MM.1S (cell line): ENCODE results near the gene PWWP3B.

ENCODE experiments used
- DNase-seq: peaks from one replicate; pipeline ENCODE4 v3.0.0-alpha.2; 2015
- H2AFZ ChIP-seq: fragments of 300-600 bp; sonication (generic); 2 replicates; pipeline ENCODE4 v1.6.0; 2016; ENCODE audit warnings: antibody characterized with exemption, low read length
- H3F3A ChIP-seq: fragments of 300-600 bp; sonication (generic); 2 replicates; pipeline ENCODE4 v1.6.1; 2016; ENCODE audit warnings: mild to moderate bottlenecking, antibody characterized with exemption, low read length, moderate library complexity, mixed read lengths; ENCODE audit not compliant: insufficient read depth
- H3K27ac ChIP-seq: fragments of 300-600 bp; sonication (generic); 2 replicates; pipeline ENCODE4 v1.5.1; 2016; ENCODE audit warnings: mild to moderate bottlenecking, low read length
- H3K27me3 ChIP-seq: fragments of 300-600 bp; sonication (generic); replicated peaks from 2 replicates; pipeline ENCODE4 v1.6.0; 2016; ENCODE audit warnings: low read length; ENCODE audit not compliant: insufficient read depth
- H3K36me3 ChIP-seq: fragments of 300-600 bp; sonication (generic); replicated peaks from 2 replicates; pipeline ENCODE4 v1.6.1; 2016; ENCODE audit warnings: mild to moderate bottlenecking, low read length, mixed read lengths; ENCODE audit not compliant: insufficient read depth
- H3K4me1 ChIP-seq: fragments of 300-600 bp; sonication (generic); 2 replicates; pipeline ENCODE4 v1.6.1; 2016; ENCODE audit warnings: low read length, mixed read lengths
- H3K4me2 ChIP-seq: fragments of 300-600 bp; sonication (generic); 2 replicates; pipeline ENCODE4 v1.6.0; 2016; ENCODE audit warnings: low read depth, low read length
- H3K4me3 ChIP-seq: fragments of 300-600 bp; sonication (generic); 2 replicates; pipeline ENCODE4 v1.5.1; 2016; ENCODE audit warnings: low read length, mixed read lengths
- H3K79me2 ChIP-seq: fragments of 300-600 bp; sonication (generic); 2 replicates; pipeline ENCODE4 v1.6.1; 2016; ENCODE audit warnings: mixed run types, low read length, mixed read lengths
- H3K9ac ChIP-seq: fragments of 300-600 bp; sonication (generic); 2 replicates; pipeline ENCODE4 v1.6.1; 2016; ENCODE audit warnings: low read length, mixed read lengths
- H3K9me2 ChIP-seq: fragments of 300-600 bp; sonication (generic); replicated peaks from 2 replicates; pipeline ENCODE4 v1.6.1; 2016; ENCODE audit warnings: mild to moderate bottlenecking, low read length, mixed read lengths; ENCODE audit not compliant: insufficient read depth
- H3K9me3 ChIP-seq: fragments of 300-600 bp; sonication (generic); replicated peaks from 2 replicates; pipeline ENCODE4 v1.6.1; 2016; ENCODE audit warnings: mild to moderate bottlenecking, low read length, mixed read lengths; ENCODE audit not compliant: insufficient read depth
- H4K20me1 ChIP-seq: fragments of 300-600 bp; sonication (generic); 2 replicates; pipeline ENCODE4 v1.6.1; 2016; ENCODE audit warnings: mild to moderate bottlenecking, low read length, moderate library complexity, mixed read lengths; ENCODE audit not compliant: insufficient read depth
- CTCF ChIP-seq: fragments of 300-600 bp; sonication (generic); IDR thresholded peaks from 2 replicates; pipeline ENCODE4 v1.5.1; 2016; ENCODE audit warnings: antibody characterized with exemption, low read length, mixed read lengths
- EZH2 ChIP-seq: fragments of 300-600 bp; sonication (generic); optimal IDR thresholded peaks from 2 replicates; pipeline ENCODE3; 2017; ENCODE audit warnings: low read depth, mild to moderate bottlenecking, antibody characterized with exemption, low read length, mixed read lengths
- EZH2phosphoT487 ChIP-seq: fragments of 300-600 bp; sonication (generic); IDR thresholded peaks from 2 replicates; pipeline ENCODE4 v1.6.1; 2018; ENCODE audit warnings: antibody characterized with exemption, low read length

PWWP3B gene

GRCh38 chrX:106171293-106171820, 3.3 kb downstream of the PWWP3B start:
- TF ChIP-seq EZH2phosphoT487 (no peak), EZH2 (no peak), CTCF (no peak)
- H3K9ac ChIP-seq, result no peak overlapping the region
- no peaks in the 10 kb centered on the region for H3K4me1 ChIP-seq
- H3K27me3 ChIP-seq, result no peaks in the 10 kb centered on the region
- no peak overlapping the region for H2AFZ ChIP-seq
- no peaks in the 10 kb centered on the region for H3K36me3 ChIP-seq
- no peaks in the 10 kb centered on the region for H3K9me3 ChIP-seq
- no peak overlapping the region for H3K4me2 ChIP-seq
- H3K4me3 ChIP-seq, result no peak overlapping the region
- H3K27ac ChIP-seq, result no peak overlapping the region
- H4K20me1 ChIP-seq, result no peaks in the 10 kb centered on the region
- H3K9me2 ChIP-seq, result no peaks in the 10 kb centered on the region
- no peaks in the 10 kb centered on the region for H3K79me2 ChIP-seq
- no peaks in the 10 kb centered on the region for H3F3A ChIP-seq
- no peak for DNase-seq

GRCh38 chrX:106177106-106177981, 9.2 kb downstream of the PWWP3B start:
- no peak overlapping the region for H3K4me2 ChIP-seq

GRCh38 chrX:106177982-106178321, 9.8 kb downstream of the PWWP3B start:
- Histone ChIP-seq H3K36me3 (no peaks in the 10 kb centered on the region), H3K9me2 (no peaks in the 10 kb centered on the region), H3K27ac (no peak overlapping the region), H3K79me2 (no peaks in the 10 kb centered on the region), H3K9me3 (no peaks in the 10 kb centered on the region), H4K20me1 (no peaks in the 10 kb centered on the region), H3K27me3 (no peaks in the 10 kb centered on the region), H3F3A (no peaks in the 10 kb centered on the region), H3K4me3 (no peak overlapping the region), H3K9ac (no peak overlapping the region), H3K4me1 (no peaks in the 10 kb centered on the region), H3K4me2 (no peak overlapping the region), H2AFZ (no peak overlapping the region)
- DNase-seq, result no peak
- TF ChIP-seq EZH2 (no peak), CTCF (no peak), EZH2phosphoT487 (no peak)

More at GRCh38 chrX:106177106-106177981, 9.2 kb downstream of the PWWP3B start:
- no peak overlapping the region for H3K4me3 ChIP-seq
- no peak for TF ChIP-seq EZH2
- TF ChIP-seq CTCF, result no peak
- TF ChIP-seq EZH2phosphoT487, result no peak
- no peaks in the 10 kb centered on the region for H3F3A ChIP-seq
- no peak overlapping the region for H3K27ac ChIP-seq
- H3K79me2 ChIP-seq, result no peaks in the 10 kb centered on the region
- no peaks in the 10 kb centered on the region for H3K9me2 ChIP-seq
- no peaks in the 10 kb centered on the region for H3K36me3 ChIP-seq
- H3K27me3 ChIP-seq, result no peaks in the 10 kb centered on the region
- no peaks in the 10 kb centered on the region for H3K4me1 ChIP-seq
- H3K9me3 ChIP-seq, result no peaks in the 10 kb centered on the region
- H4K20me1 ChIP-seq, result no peaks in the 10 kb centered on the region
- no peak overlapping the region for H2AFZ ChIP-seq
- H3K9ac ChIP-seq, result no peak overlapping the region
- DNase-seq, result no peak
